Stimulated activated CD8-positive, alpha-beta memory T cell treated with anti-CD3 and anti-CD28 coated beads, Interleukin-12 subunit alpha, Interleukin-12 subunit beta, amount 100 ng/mL, for 1 hour (primary cell): ENCODE measurements around the gene SHC1.

Experiments
- DNase-seq: peaks from one replicate; pipeline ENCODE4 v3.0.0-alpha.2; 2020; ENCODE audit warnings: low read depth

Gene SHC1

DNA sequence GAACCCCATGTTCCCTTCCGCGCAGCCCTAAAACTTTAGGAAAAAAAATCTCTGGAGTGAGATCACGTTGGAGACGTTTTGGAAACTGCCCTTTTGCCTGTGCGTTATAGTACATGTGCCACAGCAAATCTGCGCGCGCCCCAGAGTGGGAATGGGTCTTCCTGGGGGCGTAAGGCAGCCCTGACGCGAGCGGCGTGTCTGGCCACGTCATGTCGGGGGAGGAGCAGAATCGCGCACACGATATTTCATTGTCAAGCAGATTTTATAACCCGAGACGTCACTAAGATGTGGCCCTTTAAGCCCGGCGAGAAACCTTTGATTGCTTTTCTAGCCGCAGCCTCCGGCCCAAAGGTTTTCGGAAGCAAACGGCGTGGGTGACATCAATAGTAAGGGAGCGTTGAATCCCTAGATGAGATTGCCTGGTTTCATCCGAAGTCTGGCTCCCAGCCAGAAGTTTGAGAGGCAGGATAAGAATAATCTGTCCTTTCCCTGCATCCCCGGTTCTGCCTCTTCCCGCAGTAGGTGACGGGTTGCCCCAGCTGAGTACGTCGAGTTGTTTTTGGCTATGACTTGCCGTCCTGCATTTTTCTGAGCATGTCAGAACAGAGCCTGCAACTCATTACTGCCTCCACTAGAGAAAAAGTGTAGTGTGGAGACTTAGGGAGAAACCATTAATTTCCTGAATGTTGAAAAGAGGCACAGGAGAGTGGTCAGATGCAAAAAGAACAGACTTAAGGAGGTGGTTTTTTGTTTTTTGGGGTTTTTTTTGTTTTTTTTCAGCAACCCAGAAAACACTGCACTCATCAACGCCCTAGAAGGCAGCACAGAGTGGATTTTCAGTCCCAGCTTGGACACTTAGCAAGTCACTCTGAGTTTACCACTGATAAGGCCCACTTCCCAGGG, 33.2 kb downstream of the SHC1 start:
- DNase-seq, result peak; percentile 75

DNA sequence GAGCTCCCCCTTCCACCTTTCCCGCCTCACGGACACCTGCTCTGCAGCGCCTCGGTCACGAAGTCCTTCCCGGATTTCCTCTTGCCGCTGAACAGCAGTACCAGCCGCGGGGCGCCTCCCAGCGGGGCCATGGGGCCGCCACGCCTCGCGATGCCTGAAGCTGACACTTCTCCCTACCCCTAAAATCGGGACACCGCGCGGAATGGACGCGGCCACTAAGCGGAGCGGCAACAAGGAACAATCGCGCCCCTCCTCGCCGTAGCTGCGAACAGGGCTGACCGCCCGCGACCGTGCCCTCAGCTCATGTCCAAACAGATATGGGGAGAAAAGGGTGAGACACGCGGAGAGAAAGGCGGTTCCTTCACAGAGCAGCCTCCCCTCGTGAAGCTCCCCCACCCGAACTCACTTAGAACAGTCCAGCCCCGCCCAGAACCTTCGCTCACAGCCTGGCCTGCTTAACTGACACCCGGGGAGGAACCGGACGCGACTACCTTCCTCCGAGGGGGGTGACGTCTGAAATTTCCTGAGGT, 33.9 kb downstream of the SHC1 start, which contains the start of gene PMVK:
PMVK (minus strand) TSS at position 165 of the 530 bp plus-strand sequence; CDS start at position 131, 34 bp downstream.
- peak; percentile 92 for DNase-seq

DNA sequence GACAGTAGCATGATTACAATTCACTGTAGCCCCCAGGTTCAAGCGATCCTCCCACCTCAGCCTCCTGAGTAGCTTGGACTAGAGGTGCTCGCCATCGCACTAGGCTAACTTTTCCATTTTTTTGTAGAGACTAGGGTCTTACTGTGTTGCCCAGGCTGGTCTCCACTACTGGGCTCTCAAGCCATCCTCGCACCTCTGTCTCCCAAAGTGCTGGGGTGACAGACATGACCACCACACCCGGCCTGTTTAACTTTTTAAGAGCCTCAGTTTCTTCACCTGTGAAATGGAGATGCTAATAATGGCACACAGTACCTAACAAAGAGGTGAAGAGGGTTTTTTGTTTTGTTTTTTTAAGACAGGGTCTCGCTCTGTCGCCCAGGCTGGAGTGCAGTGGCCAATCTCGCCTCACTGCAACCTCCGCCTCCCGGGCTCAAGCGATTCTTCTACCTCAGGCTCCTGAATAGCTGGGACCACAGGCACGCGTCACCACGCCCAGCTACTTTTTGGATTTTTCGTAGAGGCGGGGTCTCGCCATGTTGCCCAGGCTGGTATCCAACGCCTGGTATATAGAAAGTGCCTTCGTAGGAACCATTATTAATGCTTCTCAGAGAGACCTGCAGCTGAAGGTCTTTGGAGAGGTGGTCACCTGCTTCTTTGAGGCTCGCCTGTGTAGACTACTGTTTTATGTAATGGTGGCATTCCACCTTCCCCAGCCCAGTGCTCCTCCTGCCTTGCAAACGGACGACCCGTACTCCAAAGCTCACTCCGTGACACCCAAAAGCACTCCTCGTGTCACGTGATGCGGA, 34.6 kb downstream of the SHC1 start:
- DNase-seq, result no peak

DNA sequence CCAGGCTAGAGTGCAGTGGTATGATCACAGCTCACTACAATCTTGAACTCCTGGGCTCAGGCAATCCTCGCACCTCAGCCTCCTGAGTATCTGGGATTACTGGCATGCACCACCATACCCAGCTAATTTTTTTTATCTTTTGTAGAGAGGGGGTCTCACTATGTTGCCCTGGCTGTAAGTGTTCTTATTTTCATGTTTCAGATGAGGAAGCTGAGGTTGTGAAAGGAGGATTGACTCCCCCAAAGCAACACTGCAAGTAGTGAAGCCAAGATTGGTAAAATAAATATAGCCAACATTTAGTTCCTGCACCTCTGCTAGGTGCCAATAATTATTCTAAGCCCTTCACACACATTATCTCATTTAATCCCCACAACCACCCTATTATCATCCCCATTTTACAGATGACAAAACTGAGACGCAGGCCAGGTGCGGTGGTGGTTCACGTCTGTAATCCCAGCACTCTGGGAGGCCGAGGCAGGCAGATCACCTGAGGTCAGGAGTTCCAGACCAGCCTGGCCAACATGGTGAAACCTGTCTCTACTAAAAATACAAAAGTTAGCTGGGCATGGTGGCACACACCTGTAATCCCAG, 36.1 kb downstream of the SHC1 start:
- DNase-seq, result no peak

DNA sequence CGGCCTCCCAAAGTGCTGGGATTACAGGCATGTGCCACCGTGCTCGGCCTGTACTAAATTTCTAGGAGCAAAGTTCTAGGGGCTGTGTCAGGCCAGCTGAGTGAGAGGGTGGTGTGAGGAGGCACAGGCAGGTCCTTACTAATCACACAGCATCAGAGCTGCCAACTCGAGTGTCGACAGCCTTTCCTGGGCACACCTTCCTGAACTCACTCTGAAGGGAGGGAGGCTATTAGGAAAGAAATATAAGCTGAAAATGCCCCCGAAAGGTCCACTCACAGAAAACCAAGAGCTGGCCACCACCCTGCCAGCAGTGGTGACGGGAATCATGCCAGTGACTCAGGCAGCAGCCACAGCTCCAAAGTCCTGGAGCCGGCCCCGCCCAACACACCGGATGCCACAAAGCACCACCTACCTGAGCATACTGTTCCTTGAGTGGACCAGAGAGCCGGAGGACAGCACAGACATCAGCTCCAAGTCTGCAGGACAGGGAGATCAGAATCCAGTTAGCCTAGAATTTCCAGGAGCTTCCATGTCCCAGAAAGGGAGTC, 38.5 kb downstream of the SHC1 start:
- DNase-seq, result no peak

DNA sequence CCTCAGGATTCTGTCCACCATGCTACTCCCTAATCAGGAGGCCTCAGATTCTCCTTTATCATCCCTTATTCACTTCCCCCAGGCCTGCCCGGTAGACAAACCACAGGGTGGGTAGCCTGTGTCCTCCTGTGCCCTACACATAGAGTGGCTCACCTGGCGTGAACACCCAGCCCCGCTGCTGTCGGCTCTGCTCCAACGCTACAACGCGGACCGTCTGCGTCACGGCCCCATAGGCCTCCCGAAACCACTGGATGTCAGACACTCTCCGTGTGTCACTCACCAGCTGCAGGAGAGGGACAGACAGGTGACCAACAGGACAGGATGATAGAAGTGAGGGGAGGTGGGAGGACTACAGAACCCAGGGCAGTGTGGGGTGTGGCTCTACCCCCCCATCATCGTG, 44.3 kb downstream of the SHC1 start:
- no peak for DNase-seq

DNA sequence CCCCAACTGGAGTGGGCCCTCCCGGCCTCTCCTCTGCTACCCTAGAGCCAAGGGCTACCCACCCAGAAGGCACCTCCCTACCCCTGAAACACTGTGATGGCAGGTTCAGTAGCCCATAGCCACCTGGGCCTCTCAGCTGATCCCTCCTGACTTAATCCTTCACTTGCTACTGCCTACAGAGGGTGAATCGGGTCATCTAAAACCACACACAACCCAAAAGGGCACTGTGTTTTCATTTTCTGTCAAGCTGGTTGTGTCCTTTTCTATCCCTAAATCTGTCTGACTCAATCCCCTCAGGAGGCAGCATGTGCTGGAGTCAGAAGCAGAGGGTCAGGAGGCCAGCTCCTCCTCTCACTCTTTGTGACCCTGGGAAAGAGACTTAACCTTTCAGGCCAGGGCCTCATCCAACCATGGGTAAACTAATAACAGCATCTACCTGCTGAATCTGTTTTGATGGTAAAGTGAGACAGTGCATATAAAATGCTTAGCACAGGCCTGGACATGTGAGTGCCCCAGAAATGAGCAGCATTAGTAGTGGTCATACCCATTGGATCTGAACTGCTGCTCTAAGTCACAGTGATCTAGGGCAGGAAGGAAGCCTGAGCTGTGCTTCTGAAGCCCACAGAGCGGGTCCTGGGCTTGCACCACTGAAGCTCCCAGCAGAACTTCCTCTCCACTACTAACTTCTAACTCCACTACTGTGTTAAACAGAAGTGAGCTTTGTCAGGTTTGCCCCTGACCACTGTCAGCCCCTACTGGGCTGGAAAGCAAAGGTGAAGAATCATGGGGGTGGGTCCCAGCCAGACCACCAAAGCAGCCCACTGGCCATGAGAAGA, 45.0 kb downstream of the SHC1 start:
- no peak for DNase-seq

DNA sequence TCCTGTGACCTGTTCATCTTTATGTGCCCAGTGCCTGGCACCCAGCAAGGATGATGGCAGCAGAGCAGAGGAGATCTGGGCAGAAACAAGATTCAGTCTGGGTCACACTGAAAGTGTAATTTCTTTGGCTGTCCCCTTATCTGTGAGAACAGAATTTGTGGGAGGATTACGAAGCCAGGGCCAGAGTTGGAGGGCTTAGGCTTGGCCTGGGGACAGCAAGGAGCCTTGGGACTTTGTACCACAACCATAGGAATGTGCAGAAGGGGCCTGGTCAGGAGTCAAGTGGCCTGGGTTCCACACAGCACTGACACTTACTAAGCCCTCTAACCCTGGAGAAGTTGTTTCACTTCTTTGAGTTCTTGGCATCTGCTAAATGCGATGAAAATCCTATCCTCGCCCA, 46.9 kb downstream of the SHC1 start:
- no peak for DNase-seq

DNA sequence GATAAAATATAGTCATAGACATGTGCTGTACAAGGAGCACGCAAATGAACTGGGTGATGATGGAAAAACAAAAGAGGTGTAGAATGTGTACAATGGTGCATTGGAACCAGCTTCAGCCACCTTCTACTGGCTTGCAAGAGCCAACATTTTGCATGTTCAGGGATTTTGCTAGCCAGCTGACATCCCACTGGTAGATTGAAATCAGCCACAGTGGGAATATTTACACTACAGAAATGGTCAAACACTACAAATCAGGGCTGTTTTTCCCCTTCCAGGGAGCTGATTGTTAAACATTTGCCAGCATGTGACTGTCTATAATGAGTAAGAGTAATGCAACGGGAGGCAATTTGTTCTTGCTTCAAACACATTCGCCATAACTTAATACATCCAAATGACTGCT, 57.3 kb downstream of the SHC1 start:
- DNase-seq, result no peak

DNA sequence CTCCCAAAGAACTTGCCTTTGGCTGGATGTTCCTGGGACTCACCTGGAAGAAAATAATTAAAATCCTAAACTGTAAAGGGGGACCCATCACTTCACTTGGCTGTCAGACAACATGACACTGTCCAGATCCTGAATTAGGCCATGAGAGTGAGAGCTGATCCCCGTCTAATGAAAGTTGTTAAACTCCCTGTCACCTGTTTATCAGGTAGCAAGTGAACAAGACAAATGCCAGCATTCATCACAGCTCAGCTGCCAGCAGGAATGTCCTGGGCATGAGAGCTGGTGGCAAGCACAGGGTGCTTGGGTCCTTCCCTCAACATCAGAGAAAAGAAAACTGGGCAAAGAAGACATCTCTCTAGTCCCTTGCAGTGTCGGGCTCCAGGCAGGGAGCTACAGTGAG, 57.8 kb downstream of the SHC1 start:
- no peak for DNase-seq
